ENCODE measurements around the gene SETD7.

Gene SETD7

GRCh38 chr4:139499186-139499585, 56.8 kb downstream of the SETD7 start:
- Histone ChIP-seq H3K79me2 (ENCODE audit: low read length) (no peaks in the 10 kb centered on the region), H3K27ac (ENCODE audit: low read length) (no peak overlapping the region)
- DNase-seq = no peak

GRCh38 chr4:139493176-139493575, 62.8 kb downstream of the SETD7 start:
- no peaks in the 10 kb centered on the region for H3K36me3 ChIP-seq (replicated peaks; ENCODE audit: insufficient read depth, low read length)
- H3K4me2 ChIP-seq (ENCODE audit: low read depth, low read length) = no peak overlapping the region
- no peak for TF ChIP-seq CTCF (IDR thresholded peaks at IDR 0.05; ENCODE audit: low read length)
- no peak for TF ChIP-seq EZH2phosphoT487 (IDR thresholded peaks at IDR 0.05; ENCODE audit: low read length)
- no peak for TF ChIP-seq EZH2 (optimal IDR thresholded peaks at IDR 0.05; ENCODE audit: low read depth, low read length)
- no peaks in the 10 kb centered on the region for H3F3A ChIP-seq (ENCODE audit: insufficient read depth, low read length)
- H3K79me2 ChIP-seq (ENCODE audit: low read length) = no peaks in the 10 kb centered on the region
- H3K4me3 ChIP-seq (ENCODE audit: low read length) = no peak overlapping the region
- no peaks in the 10 kb centered on the region for H3K27me3 ChIP-seq (replicated peaks; ENCODE audit: insufficient read depth, low read length)
- no peaks in the 10 kb centered on the region for H3K9me2 ChIP-seq (replicated peaks; ENCODE audit: insufficient read depth, low read length)
- H4K20me1 ChIP-seq (ENCODE audit: insufficient read depth, low read length) = no peaks in the 10 kb centered on the region
- H2AFZ ChIP-seq (ENCODE audit: low read length) = no peak overlapping the region
- H3K9ac ChIP-seq (ENCODE audit: low read length) = no peak overlapping the region
- H3K4me1 ChIP-seq (ENCODE audit: low read length) = no peaks in the 10 kb centered on the region
- no peak for DNase-seq
- no peaks in the 10 kb centered on the region for H3K9me3 ChIP-seq (replicated peaks; ENCODE audit: insufficient read depth, low read length)
- no peak overlapping the region for H3K27ac ChIP-seq (ENCODE audit: low read length)

More at GRCh38 chr4:139499186-139499585, 56.8 kb downstream of the SETD7 start:
- no peak overlapping the region for H3K4me2 ChIP-seq (ENCODE audit: low read depth, low read length)
- no peak overlapping the region for H3K4me3 ChIP-seq (ENCODE audit: low read length)
- TF ChIP-seq EZH2phosphoT487 (IDR thresholded peaks at IDR 0.05; ENCODE audit: low read length) = no peak
- no peak for TF ChIP-seq EZH2 (optimal IDR thresholded peaks at IDR 0.05; ENCODE audit: low read depth, low read length)
- no peak for TF ChIP-seq CTCF (IDR thresholded peaks at IDR 0.05; ENCODE audit: low read length)
- no peaks in the 10 kb centered on the region for H3K4me1 ChIP-seq (ENCODE audit: low read length)
- H3K27me3 ChIP-seq (replicated peaks; ENCODE audit: insufficient read depth, low read length) = no peaks in the 10 kb centered on the region
- no peaks in the 10 kb centered on the region for H3K9me2 ChIP-seq (replicated peaks; ENCODE audit: insufficient read depth, low read length)
- H3F3A ChIP-seq (ENCODE audit: insufficient read depth, low read length) = no peaks in the 10 kb centered on the region
- H2AFZ ChIP-seq (ENCODE audit: low read length) = no peak overlapping the region
- H3K36me3 ChIP-seq (replicated peaks; ENCODE audit: insufficient read depth, low read length) = no peaks in the 10 kb centered on the region
- no peaks in the 10 kb centered on the region for H3K9me3 ChIP-seq (replicated peaks; ENCODE audit: insufficient read depth, low read length)
- no peaks in the 10 kb centered on the region for H4K20me1 ChIP-seq (ENCODE audit: insufficient read depth, low read length)
- no peak overlapping the region for H3K9ac ChIP-seq (ENCODE audit: low read length)

- Histone ChIP-seq H3K9me2 (replicated peaks; ENCODE audit: insufficient read depth, low read length) (no peaks in the 10 kb centered on the region), H3K9ac (ENCODE audit: low read length) (no peak overlapping the region), H3K4me1 (ENCODE audit: low read length) (no peaks in the 10 kb centered on the region), H3K27me3 (replicated peaks; ENCODE audit: insufficient read depth, low read length) (no peaks in the 10 kb centered on the region), H3K9me3 (replicated peaks; ENCODE audit: insufficient read depth, low read length) (no peaks in the 10 kb centered on the region), H3K36me3 (replicated peaks; ENCODE audit: insufficient read depth, low read length) (no peaks in the 10 kb centered on the region), H3K4me3 (ENCODE audit: low read length) (no peak overlapping the region), H4K20me1 (ENCODE audit: insufficient read depth, low read length) (no peaks in the 10 kb centered on the region), H3K27ac (ENCODE audit: low read length) (no peak overlapping the region), H3K79me2 (ENCODE audit: low read length) (no peaks in the 10 kb centered on the region), H3F3A (ENCODE audit: insufficient read depth, low read length) (no peaks in the 10 kb centered on the region), H2AFZ (ENCODE audit: low read length) (no peak overlapping the region), H3K4me2 (ENCODE audit: low read depth, low read length) (no peak overlapping the region)
- DNase-seq = no peak
- TF ChIP-seq EZH2 (optimal IDR thresholded peaks at IDR 0.05; ENCODE audit: low read depth, low read length) (no peak), CTCF (IDR thresholded peaks at IDR 0.05; ENCODE audit: low read length) (no peak), EZH2phosphoT487 (IDR thresholded peaks at IDR 0.05; ENCODE audit: low read length) (no peak)
Measured at GRCh38 chr4:139492429-139492828, 63.6 kb downstream of the SETD7 start.

Data from MM.1S (cell line).